GM13976 (cell line): ENCODE data around the gene PRKAG3.

Experiments used
- DNase-seq: peaks from one replicate; pipeline ENCODE4 v3.0.0; 2012; ENCODE audit warnings: low spot score
- in situ Hi-C: fragments of 300-500 bp; cut with MboI; formaldehyde crosslinking; loops from one replicate; pipeline ENCODE4 v1.12.0; 2022; ENCODE audit warnings: low sequenced_read_pairs, mixed read lengths, inconsistent platforms; ENCODE audit not compliant: unreplicated experiment
- TF ChIP-seq, protein P1 (sequence below): IDR thresholded peaks from 2 replicates; pipeline ENCODE4 v1.5.1; 2012; ENCODE audit warnings: borderline replicate concordance, mild to moderate bottlenecking; ENCODE audit not compliant: insufficient read depth; ENCODE audit errors: extremely low read depth, missing control alignments, control extremely low read depth

The PRKAG3 gene

GRCh38 chr2:218792433-218792832, 39.2 kb downstream of the PRKAG3 start:
- TF ChIP-seq, protein P1, sequence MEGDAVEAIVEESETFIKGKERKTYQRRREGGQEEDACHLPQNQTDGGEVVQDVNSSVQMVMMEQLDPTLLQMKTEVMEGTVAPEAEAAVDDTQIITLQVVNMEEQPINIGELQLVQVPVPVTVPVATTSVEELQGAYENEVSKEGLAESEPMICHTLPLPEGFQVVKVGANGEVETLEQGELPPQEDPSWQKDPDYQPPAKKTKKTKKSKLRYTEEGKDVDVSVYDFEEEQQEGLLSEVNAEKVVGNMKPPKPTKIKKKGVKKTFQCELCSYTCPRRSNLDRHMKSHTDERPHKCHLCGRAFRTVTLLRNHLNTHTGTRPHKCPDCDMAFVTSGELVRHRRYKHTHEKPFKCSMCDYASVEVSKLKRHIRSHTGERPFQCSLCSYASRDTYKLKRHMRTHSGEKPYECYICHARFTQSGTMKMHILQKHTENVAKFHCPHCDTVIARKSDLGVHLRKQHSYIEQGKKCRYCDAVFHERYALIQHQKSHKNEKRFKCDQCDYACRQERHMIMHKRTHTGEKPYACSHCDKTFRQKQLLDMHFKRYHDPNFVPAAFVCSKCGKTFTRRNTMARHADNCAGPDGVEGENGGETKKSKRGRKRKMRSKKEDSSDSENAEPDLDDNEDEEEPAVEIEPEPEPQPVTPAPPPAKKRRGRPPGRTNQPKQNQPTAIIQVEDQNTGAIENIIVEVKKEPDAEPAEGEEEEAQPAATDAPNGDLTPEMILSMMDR = no peak
- no peak for DNase-seq
- in situ Hi-C loops = no loop called here

- in situ Hi-C loops = no loop called here
- DNase-seq = no peak
- TF ChIP-seq, protein P1 = no peak
Measured at GRCh38 chr2:218788529-218789255, 42.9 kb downstream of the PRKAG3 start.

GRCh38 chr2:218786133-218786532, 45.5 kb downstream of the PRKAG3 start:
- DNase-seq = no peak
- TF ChIP-seq, protein P1 = no peak
- in situ Hi-C loops = no loop called here

- TF ChIP-seq, protein P1 = no peak
- in situ Hi-C loops = no loop called here
- no peak for DNase-seq
Measured at GRCh38 chr2:218785103-218785502, 46.5 kb downstream of the PRKAG3 start.

DNA sequence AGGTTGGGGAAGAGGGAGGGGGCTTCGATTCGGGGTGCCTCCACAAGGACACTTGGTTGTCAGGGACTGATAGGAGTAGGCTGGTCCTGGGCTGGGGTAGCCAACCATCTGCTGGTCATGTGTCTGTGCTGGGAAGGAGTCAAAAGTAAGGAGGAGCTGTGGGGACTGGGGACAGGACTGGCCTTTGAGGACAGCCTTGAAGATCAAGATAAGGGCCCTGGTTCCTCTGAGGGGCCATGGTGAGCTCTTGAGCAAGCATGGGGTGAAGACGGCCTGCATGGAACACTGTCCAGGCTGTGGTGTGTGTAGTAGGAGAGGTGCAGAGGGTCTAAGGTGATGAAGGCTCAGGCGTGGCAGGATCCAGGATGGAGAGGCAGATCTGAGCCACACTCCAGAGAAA, 47.9 kb downstream of the PRKAG3 start:
- TF ChIP-seq, protein P1 = no peak
- DNase-seq = no peak
- in situ Hi-C loops = no loop called here

- in situ Hi-C loops = no loop called here
- TF ChIP-seq, protein P1 = no peak
- DNase-seq = no peak
Measured at GRCh38 chr2:218782528-218782844, 49.1 kb downstream of the PRKAG3 start.

- TF ChIP-seq, protein P1 = no peak
- peak; percentile 52 for DNase-seq
- in situ Hi-C loops = no loop called here
Measured at GRCh38 chr2:218781691-218782527, 49.7 kb downstream of the PRKAG3 start, which contains the start of gene CYP27A1. TSS of gene CYP27A1 (plus strand) at chr2:218782147. CDS start at chr2:218782183, 36 bp downstream.
